Stimulated activated CD8-positive, alpha-beta memory T cell treated with anti-CD3 and anti-CD28 coated beads, Interleukin-12 subunit alpha, Interleukin-12 subunit beta, amount 100 ng/mL, for 24 hours (primary cell): ENCODE data around the gene GPR89B.
"Not testable (repeated sequence)": the region's sequence is repeated elsewhere in the genome, so short reads cannot be mapped to it uniquely, and the experiment has no call there.

Experiments used
- DNase-seq: peaks from one replicate; pipeline ENCODE4 v3.0.0-alpha.2; 2020; ENCODE audit errors: extremely low read depth

Gene GPR89B

GRCh38 chr1:147928236-147929132 lies at the start of gene GPR89B:
Gene GPR89B (plus strand): TSS chr1:147928420. CDS start chr1:147928537, 117 bp downstream.
- DNase-seq, result peak; percentile 87

DNA sequence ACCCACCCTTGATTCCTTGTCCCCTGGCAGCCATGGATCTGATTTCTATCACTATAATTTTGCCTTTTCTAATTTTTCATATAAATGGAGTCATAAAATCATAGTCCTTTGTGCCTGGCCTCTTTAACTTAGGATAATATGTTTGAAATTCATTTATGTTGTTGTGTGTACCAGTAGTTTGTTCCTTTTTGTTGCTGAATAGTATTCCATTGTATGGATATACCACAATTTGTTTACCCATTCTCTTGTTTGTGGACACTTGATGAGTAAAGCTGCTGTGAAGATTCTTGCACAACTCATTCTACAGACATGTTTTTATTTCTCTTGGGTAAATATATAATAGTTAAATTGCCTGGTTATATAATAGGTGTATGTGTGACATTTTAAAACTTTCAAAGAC lies 48.3 kb upstream of the GPR89B start:
- no peak for DNase-seq

DNA sequence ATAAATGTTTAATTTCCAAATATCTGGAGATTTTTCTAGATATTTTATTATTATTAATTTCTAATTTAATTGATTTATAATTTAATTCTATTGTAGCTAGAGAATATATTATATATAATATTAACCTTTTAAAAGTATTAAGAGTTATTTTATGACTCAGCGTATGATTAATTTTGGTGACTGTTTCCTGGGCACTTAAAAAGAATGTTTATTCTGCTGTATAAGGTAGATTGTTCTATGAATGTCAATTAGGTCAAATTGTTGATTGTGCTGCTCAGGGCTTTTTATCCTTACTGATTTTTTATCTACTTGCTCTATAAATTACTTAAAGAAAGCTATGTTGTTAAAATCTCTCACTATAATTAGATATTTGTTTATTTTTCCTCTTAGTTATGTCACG lies 45.7 kb upstream of the GPR89B start:
- no peak for DNase-seq

- DNase-seq, result peak; percentile 10
Measured at GRCh38 chr1:147890177-147890790, 37.9 kb upstream of the GPR89B start.

DNA sequence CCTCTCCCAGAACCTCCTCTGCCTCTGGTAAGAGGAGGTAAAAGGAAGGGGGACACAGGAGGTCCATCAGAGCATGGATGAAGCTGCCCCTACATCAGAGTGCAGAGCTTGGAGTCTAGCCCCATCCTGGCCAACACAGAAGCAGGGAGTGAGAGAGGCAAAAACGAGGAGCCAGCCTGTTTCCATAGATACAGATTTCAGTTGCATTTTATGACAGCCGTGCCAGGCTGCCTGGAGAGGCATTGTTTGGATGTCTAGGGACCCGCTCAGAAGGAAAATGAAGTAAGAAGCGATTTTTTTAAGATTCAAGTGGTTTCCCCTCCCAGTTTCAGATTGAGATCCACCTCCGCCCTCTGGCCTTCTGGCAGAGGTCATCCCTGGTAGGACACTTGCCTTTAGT lies 37.1 kb upstream of the GPR89B start:
- DNase-seq, result no peak

GRCh38 chr1:147892216-147892615 lies 36.0 kb upstream of the GPR89B start:
- DNase-seq, result no peak

- no peak for DNase-seq
Measured at GRCh38 chr1:147892731-147893214, 35.4 kb upstream of the GPR89B start.

GRCh38 chr1:147895123-147895522 lies 33.1 kb upstream of the GPR89B start:
- DNase-seq, result no peak

- DNase-seq, result no peak
Measured at GRCh38 chr1:147897029-147897752, 31.0 kb upstream of the GPR89B start.

- no peak for DNase-seq
Measured at GRCh38 chr1:147897789-147898188, 30.4 kb upstream of the GPR89B start.

DNA sequence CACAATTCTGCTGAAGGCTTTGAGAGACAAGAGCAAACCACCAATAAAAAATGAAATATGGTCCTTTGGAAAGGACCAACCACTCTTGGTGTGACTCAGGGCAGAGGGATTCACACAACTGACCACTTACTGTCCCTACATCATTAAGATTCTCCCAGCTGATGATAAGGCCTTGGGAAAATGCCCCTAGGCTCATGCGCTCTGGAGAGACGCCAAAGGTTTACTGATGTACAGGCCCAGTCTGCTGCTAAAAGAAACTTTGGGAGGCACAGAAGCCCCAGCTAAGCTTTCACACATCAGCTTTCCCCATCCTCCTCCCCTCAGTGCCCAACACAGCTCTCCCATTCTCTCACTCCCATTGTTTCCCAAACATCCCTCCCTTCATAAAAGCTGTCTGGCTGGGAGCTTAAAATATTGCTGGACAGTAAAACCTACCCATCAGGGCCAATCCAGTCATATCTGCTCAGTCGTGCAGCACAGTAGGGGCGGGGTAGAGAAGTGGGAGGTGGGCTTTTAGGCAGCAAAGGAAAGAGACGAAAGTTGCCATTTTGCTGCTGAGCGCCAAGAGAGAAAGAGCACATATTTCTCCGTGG lies 25.9 kb upstream of the GPR89B start, which contains the start of gene GJA8:
Gene GJA8 (plus strand): TSS at position 543 of the 593 bp plus-strand sequence. CDS start 5,161 bp downstream, outside the sequence.
- DNase-seq, result no peak

DNA sequence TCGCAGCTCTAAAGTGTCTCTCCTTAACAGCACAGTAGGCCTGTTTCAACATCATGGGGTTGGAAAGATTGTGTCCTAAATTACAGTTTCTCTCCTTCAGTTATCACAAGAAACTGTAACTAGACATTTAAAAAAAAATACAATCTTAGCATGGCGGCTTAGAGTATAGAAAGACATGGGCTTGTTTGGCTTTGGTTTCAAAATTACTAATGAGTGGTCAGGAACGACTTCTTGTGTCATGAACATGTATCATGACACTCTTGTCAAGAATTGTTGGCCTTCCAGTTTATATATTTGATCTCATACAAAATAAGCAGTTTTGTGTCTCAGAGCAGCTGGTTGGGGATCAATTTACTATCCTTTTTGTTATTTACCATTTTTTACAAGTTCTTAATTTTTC lies 23.5 kb upstream of the GPR89B start:
- no peak for DNase-seq

DNA sequence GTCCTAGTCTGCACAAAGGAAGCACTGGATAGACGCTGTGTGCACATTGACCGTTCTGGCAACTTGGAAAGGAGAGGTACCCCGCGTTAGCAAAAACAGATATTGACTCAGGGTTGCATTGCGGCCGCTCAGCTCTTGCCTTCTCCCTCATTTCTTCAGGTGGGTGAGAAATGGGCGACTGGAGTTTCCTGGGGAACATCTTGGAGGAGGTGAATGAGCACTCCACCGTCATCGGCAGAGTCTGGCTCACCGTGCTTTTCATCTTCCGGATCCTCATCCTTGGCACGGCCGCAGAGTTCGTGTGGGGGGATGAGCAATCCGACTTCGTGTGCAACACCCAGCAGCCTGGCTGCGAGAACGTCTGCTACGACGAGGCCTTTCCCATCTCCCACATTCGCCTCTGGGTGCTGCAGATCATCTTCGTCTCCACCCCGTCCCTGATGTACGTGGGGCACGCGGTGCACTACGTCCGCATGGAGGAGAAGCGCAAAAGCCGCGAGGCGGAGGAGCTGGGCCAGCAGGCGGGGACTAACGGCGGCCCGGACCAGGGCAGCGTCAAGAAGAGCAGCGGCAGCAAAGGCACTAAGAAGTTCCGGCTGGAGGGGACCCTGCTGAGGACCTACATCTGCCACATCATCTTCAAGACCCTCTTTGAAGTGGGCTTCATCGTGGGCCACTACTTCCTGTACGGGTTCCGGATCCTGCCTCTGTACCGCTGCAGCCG lies 20.3 kb upstream of the GPR89B start:
- DNase-seq, result no peak

- DNase-seq, result no peak
Measured at GRCh38 chr1:147912553-147912952, 15.7 kb upstream of the GPR89B start.

- no peak for DNase-seq
Measured at GRCh38 chr1:147913362-147913942, 14.8 kb upstream of the GPR89B start.

- no peak for DNase-seq
Measured at GRCh38 chr1:147919896-147920295, 8.3 kb upstream of the GPR89B start.

GRCh38 chr1:147924813-147925212 lies 3.4 kb upstream of the GPR89B start:
- DNase-seq, result no peak

GRCh38 chr1:147927215-147927614 lies 1.0 kb upstream of the GPR89B start:
- DNase-seq, result not testable (repeated sequence)

GRCh38 chr1:147927689-147928088 lies 531 bp upstream of the GPR89B start:
- DNase-seq, result not testable (repeated sequence)

DNA sequence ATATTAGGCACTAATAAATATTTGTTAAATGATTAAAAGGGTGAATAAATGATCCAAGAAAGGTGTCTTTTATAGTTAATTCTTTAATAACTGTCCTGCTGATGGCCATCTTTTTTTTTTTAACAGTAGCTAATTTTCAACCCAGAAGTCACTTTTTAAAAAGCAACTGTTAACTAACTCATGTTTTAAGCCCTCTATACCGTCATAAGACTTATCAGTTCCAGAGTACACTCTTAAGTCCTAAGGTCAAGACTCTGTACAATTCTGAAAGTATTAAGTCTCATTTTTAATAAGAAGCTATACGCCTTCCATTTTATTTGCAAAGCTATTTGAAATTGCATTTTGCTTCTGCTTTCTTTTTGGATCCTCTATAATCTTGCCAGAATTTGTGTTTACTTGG lies 2.9 kb downstream of the GPR89B start:
- DNase-seq, result not testable (repeated sequence)

GRCh38 chr1:147935296-147935695 lies 7.1 kb downstream of the GPR89B start:
- not testable (repeated sequence) for DNase-seq
